Stimulated activated CD4-positive, alpha-beta T cell treated with anti-CD3 and anti-CD28 coated beads, Interleukin-2, amount 100 ng/mL, for 4 hours (primary cell): ENCODE results near the gene NHSL1.

Source experiments
- DNase-seq: peaks from one replicate; pipeline ENCODE4 v3.0.0-alpha.2; 2020; ENCODE audit warnings: low read depth

NHSL1 gene

DNA sequence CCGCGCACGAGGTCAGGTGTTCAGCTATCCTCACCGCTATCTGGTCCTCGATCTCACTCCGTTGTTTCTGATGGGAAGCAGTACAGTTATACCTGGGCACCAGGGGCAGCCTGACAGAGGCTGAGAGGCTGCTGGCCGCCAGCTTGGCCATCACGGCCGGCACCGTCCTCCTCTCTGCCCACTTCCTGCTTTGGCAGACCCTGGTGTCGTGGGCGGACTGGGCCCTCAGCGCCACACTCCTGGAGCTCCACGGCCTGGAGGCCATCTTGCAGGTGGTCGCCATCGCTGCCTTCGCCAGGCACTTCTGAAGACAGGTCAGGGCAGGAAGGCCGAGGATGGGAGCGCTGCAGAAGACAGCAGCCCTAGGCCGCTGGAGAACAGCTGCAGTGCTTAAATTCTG, 35.2 kb downstream of the NHSL1 start:
- DNase-seq = no peak

DNA sequence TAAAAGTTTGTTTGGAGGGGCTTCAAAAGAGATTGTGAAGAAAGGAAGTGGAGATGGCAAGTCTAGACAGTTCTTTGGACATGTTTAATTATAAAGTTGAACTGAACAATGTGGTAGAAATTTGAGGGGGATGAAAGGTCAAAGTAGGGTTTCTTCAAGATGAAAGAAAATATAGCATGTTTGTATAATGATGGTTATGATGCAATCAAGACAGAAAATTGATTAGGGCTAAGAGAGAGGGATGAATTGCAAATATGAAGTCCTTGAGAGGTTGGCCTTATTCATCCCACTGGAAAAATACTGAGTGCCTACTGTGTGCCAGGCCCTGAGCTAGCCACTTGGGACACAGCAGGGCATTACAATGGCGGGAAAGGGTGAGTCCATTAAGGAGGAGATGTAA, 37.6 kb downstream of the NHSL1 start:
- no peak for DNase-seq

DNA sequence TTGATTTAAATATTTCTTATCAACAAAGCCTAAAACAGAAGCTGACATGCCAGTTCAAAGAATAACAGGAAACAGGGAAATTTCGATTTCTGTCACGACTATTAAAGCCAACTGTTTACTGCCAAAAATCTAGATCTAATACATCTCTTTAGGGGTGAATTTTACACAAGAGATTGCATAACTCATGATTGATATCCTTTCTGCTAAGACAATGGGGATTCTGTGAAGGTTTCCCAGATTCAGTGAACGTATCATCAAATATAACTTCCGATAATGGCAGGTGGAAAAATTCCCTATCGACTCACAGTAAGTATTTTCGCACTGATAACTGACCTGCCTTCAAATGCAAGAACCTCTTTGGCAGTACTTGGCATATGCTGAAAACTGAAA, 42.9 kb downstream of the NHSL1 start:
- DNase-seq = no peak

DNA sequence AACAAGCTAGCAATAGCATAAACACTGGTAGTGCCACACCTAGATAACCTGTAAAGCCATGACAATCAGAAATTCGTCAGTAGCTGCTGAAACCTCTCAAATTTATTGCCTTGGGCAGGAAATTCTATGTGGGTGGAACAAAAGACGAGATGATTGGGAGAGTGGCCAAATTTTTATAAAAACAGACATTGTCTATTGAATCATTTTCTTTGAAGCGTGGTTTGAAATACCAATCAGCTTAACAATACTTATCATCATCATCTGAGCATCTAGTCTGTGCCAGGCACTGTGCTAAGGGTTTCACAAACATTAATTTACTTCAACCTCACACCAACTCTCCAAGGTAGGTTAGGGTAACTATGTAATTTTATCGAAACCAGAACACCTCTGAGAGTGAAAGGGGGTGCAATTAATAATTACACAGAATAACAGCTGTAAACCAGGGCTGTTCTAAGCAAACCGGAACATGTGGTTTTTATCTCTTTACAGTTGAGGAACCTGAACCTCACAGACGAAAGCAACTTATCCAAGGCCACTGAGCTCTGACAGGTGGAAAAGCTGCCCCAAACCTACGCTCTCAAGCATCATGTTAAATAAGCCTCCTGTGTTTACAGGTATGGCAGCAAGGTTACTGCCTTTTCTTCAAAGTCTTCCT, 43.4 kb downstream of the NHSL1 start:
- no peak for DNase-seq

DNA sequence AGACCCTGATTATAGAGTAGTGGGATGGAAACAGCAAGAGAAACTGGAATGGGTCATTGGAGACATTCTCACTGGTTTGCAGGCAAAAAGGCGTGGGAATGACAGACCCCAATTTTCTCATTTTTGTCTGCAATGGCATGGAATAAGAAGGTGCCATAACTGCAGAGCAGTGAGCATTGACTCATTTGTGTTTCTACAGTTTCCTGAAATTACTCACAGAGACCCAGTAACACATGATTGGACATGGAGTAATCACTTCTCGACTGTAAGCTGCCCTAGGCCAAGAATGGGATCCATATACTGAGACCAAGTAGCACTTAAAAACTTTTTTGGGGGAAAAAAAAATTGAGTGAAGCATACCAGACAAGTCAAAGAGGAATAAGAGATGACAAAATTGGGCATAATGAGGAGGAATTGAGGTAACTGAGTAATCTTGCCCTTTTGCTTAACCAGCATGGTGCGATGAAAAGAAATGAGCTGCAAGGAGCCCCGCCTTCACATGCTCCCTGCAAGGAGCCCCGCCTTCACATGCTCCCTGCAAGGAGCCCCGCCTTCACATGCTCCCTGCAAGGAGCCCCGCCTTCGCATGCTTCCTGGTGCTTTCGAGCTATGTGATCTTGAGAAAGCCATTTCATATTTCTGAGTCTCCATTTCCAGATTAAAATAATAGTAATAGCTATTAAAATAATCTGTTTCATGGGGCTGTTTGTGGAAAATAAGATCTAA, 44.1 kb downstream of the NHSL1 start:
- peak; percentile 60 for DNase-seq

DNA sequence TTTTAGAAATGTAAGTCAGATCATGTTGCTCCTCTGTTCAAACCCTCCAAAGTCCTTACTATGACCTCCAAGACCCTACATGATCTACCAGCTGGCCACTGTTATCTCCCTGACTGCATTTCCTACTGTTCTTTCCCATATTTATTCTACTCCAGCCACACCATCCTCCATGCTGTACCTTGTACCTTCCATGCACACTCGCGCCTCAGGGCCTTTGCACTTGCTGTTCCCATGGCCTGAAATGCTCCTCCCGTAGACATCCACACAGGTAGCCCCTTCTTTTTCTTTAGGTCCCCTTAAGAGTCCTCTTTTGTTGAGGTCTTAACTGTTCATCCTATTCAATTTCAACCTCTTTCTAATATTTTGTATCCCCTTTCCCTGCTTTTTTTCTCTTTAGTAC, 48.3 kb downstream of the NHSL1 start:
- DNase-seq = no peak

DNA sequence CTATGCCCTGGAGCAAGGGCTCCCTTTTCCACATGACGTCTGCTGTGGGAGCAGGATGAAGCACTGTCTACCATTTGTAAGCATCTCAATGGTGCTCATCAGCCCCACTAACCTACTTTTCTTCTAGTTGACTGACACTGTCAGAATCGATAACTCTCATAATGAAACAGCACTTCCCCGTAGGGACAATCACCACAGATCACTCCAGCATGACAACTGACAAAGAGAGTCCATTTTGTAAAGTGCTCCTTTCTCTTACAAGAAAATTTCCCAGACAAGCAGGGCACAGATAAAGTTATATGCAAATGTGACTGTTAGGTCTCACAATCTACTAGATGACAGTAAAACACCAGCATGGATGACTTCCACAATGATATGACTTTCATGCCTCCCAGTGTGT, 48.8 kb downstream of the NHSL1 start:
- no peak for DNase-seq

DNA sequence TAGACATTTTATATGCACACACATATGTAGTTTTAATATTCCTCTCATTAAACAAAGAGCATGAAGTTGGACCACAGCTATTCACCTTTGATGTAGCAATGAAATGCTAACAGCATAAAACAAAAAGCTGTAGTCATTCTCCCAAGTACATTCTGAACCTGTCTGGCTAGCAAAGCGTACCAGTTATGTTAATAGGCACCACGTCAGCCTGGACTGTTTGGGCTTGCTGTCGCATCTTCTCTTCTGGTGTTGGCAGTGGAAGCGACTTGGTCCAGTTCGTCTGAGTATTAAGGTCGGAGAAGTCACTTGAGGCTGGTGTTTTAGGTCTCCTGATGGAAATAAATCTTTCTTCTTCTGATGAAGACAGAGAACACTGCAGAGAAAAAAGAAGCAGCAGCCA, 52.5 kb downstream of the NHSL1 start:
- no peak for DNase-seq

DNA sequence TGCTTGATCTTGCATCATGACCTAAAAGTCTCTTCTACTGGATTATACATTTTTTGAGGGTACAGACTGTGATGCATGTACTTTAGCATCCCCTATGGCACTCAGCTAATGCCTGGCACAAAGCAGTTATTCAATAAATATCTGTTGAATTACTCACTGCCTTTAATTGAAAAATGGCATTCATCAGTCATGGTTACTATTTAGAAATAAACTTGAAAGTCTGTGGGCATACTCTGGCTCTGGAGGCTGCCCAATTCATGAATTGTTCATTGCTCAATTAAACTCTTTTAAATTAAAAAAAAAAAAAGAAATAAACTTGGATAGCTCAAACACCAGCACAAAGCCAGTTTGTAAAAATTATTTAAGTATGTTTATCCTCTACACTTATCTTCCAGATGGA, 55.3 kb downstream of the NHSL1 start:
- no peak for DNase-seq

DNA sequence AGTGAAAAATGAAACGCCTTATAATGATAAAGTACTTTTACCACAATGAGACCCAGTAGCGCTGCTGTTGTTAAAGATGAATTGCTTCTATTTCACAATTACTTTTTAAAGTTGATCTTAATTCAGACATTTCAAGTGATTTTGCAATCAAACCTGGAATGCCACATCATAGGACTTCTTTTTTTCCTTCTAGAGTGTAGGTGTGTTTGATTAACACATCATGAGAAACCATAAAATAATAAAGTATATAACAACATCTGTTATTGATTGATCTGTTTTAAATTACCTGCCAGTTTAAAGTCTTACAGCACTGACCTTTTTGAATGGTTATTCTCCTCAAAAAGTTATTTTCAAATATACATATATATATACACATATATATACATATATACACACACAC, 56.6 kb downstream of the NHSL1 start:
- DNase-seq = no peak

DNA sequence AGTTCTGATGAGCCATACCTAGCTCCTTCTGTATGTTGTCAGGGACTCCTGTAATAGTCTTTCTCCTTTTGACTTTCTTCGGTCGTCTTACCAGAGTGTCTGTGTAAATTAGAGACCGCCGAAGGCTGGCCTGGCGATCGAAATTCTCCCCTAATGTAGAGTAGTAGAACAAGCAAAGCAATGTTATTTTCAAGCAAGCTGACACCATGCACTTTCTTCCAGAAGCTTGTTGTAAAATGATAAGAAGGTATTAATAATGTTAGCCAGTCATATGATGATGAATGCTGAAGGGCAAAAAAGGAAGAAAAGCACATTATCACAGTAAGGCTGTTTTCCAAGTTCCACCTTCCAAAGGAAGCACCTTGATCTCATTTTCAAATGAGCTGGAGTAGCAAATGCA, 57.3 kb downstream of the NHSL1 start:
- DNase-seq = no peak

DNA sequence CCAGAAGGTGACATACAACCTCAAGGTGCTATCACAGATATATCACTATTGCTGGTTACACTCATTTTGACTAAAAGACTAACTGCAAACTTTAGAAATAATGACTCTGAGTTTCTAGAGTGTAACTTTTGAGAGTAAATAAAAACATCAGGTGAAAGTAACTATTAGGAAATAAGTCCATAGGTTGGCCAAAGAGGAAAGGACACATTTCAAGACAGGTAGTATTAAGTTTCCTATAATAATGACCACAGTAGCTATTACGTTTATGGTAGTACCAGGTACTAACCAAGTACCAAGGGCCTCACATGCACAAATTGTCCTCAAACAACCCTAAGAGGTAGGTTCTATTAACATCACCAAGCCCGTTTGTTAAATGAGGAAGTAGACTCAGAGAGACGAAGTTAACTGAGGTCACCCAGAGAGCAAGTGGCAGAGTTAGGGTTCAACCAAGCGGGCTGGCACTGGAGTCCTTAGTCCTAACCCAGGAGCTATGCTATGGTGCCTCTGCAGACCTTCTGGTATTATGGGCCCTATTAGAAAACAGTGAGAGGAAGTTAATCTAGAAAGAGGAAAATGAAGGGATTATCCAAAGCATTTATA, 58.4 kb downstream of the NHSL1 start:
- DNase-seq = no peak

DNA sequence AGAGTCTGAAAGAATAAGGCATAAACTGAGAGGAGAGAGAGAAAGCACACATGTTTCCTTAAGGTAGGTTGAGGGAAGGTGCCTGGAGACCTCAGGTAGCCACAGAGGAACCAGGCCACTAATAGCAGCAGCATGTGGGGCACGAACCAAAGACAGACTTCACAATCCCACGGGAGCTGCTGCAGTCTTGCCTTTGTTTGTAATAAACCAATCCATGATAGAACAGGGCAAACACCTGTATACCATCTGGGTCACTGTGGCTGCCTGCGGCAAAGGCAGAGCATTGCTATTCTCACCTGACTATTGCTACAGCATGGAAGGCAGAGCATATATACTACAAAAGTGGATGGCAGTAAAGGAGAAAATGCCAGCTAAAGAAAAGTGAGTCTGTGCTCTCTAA, 59.0 kb downstream of the NHSL1 start:
- DNase-seq = no peak

DNA sequence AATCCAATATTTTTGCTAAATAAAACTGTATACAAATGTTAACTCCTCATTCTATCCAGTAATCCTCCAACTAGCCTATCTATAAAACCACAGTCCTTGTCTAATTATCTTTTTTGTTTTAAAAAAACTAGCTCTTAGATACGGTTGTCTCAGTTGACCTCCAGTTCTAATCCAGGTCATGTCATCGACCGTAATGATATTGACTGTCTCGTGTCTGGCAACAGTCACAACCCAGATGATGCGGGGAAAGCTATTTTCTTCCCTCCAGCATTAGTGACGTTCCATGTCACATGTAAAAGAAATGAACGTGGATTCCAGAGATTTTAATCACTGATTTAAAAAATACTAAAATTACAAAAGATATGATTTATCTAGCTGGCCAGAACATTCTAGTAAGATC, 59.7 kb downstream of the NHSL1 start:
- no peak for DNase-seq

DNA sequence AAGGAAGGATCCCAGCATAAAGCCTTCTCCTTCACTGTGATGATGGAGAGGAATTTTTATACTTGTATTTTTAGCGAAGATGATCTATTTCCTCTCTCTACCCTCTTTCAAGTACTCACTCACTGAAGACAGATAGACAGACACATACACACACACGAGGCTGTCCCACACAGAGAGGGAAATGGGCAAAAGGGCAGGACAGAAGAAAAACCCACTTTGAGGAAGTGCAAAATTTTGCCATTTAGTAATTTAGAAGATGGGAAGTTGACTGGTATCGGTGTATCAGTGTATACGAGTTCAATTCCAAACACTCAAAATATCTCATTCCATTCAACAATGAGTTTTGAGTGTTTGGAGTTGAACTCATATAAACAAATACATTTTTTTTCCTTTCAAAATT, 64.4 kb downstream of the NHSL1 start:
- DNase-seq = no peak

DNA sequence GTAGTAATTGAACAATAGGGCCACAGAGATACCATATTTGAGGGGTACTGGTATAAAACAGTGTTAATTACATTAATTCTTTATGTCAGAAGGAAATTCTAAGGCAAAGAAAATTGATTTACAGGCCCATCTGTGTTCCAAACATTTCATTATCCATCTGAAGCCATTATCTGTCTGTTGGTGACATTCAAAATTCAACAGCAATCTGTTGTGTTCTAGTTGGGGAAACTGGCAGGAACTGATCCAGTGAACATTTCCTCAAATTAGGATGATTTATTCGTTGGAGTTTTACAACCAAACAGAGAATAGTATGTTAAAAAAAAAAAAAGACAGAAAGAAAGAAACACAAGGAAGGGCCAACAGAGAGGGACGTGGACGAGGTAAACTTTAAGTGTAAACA, 65.2 kb downstream of the NHSL1 start:
- no peak for DNase-seq

DNA sequence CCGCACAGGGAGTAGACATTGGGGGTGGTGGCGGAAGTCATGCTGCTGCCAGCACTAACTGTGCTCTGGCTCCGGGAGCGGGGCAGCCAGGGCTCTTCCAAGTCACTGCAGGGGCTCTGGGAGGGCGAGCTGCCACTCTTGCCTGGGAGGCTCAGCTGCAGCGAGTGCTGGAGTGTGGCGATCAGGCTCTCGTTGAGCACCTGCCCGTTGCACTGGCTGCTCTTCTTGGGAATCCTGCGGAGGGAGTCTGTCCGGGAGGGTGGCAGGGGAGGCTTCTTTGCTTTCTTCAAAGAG, 67.3 kb downstream of the NHSL1 start:
- no peak for DNase-seq

DNA sequence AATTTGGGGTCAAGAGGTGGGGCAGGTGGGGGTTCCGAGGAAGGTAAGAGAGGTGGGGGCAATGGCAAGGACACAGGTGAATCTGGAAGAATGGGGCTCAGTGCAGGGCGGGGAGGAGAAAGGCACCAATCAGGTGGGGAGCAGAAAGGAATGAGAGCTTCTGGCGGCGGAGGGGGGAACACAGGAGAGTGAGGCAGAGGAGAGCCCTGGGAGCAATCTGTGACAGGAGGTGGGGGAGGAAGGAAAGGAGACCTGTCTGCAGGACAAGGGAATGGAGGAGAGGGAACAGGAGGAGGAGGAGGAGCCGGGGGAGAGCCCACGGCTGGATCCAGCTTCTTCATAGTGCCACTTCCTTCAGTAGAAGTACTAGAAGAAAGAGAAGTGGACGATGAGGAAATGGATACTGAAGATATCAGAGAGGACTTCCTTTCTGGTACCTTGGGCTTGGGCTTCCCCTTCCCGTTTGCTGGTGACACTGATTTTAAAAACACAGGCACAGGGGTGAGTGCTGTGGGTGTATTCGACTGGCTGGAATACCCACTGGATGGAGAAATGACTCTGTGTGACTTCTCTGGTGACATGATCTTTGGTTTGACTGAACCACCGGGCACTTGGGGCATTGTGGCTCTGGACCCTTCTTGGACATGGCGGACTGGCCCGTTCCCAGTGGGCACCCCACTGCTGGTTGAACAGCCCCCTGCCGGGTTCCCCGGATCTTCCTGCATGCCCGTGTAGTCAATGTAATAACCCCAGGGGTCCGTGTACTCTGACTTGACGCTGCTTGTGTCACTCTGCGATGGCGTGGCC, 67.8 kb downstream of the NHSL1 start:
- no peak for DNase-seq

DNA sequence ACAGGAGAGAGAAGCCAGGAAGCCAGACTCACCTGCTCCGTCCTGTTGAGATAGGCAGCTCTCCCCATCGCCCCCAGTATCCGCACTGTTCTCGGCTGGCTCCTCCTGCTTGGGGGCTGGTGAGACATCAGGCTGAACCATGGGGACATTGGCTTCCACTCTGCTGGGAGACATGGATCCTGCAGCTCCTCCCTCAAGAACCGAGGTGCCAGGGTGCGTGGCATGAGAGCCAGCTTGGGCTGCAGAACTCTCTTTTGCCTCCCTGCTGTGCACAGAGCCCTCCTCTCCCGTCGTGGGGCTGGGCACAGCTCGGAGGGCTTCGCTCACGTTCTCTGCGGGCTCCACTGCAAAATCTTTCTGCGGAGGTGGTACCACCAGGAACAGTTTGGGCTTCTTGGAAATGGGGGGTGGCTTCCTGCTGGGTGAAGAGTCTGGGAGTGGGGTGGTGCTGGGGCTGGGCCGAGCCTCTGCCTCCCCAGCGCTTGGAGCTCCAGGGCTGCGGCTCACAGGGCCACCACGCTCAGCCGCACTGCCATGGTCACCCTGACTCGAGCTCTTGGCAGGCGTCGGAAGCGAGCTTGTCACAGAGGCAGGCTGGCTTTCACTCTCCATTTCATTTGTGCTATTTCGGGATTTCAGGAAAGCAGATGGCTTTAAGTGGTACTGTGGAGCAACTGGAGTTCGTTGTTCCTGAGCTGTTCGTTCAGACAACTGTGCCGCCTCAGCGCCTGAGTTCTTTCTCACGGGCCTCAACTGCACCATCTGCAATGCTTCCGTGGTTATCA, 68.7 kb downstream of the NHSL1 start:
- DNase-seq = no peak

DNA sequence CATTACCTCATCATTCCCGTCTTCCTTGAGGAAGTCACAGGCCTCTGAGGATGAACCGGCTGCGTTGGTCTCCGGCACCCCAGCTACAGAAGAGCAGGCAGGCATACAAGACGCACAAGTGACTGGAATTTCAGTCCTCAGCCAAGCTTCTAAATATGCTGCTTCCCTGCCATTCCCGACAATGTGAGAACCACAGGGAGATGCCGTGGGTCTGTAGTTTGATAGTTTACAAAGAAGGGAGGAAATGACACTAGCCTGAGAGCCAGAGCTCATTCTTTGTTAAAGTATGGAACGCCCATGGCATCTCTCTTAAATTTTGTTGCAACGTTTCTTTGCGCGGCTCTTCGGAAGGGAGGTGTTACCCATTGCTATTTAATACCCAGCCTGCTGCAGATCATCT, 69.5 kb downstream of the NHSL1 start:
- no peak for DNase-seq

DNA sequence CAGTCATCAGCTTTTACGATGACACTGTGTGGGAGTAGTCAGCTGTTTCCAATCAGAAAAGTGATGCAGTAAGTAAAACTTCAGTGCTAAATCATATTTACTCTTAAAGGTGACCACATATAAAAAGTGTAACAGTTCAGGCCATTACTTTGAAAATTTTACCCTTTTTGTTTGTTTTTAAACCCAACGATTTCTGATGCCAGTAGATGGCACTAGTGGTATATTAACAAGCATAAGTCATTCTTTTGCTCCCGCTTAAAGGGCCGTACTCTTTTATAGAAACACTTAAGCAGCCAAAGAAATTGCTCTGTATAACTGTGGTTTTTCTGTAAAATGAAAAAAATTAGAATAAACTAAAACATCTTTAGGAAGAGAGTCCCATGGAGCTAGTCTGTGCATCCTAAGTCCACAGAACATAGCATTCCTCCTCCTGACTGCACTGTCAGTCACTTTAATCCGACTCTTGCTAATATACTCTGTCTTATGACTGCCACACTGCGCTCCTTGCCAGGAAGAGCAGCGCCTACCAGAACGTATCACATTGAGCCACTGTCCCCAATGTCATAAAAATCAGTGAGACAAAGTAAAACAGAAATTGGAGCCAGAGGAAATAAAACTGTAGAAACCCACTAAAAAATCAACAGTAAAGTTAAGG, 70.2 kb downstream of the NHSL1 start:
- DNase-seq = no peak

DNA sequence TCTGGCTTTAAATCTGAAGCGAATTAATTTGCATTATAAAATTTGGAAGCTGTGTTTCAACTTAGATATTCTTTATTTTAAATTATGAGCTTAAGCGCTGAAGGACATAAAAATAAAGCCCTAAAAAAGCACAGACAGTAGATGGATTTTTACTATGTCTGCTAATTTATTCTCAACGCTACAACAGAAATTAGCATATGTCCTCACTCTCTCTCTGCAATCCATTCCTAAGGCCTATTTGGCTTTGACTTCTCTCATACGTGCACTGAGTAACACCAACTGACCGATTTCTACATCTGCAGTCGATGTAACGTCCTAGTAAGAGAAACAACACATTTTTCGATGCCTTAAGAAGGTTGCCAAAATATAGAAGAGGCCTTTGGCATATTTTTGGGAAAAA, 71.6 kb downstream of the NHSL1 start:
- no peak for DNase-seq
